ENCODE results near the gene EPB41L4B. TPM values are rescaled to one million over a fixed set of nuclear protein-coding genes. Genes with fewer than 3 reads are reported as not detected.

Gene EPB41L4B
- total and polyA plus RNA-seq, 8 donors, result 36.8 to 122 (median 93.3) TPM

DNA sequence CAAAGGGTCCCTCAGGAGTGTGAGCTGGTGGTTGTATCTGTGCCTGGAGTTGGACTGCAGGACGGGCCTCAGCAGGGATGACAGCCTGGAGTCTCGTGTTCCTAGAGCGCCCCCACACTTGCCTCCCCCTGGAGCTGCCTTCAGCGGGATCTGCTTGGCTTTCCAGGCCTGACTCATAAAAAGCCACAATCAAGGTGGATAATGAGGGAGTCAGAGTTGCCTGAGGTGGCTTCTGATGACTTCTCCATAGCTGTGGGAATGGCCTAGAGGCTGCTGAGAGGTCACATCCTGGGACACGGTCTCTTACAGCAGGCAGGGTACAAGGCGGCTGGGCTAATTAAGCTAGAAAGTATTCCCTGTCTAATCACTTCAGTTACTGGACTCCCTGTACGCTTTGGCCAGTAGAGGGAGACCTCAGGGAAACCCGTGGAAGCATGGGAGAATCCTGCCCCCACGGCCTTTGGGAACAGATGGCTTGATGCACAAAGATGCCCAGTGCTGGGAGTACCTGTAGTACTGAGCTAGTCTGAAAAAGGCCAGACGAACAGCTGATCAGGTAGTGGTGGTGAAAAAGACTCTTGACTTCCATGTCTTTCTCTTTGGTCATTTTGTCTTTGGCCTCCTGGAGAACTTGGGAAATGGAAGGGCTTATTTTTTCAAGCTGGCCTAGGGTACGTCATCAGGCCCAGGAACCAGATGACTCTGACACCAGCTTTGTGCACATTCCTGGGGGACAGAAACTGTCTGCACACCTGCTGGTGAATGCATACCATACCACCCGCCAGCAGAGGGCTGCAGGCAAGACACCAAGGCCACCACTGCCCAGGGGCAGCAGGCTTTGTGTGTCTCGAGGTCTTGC lies 137.7 kb downstream of the EPB41L4B start:
- intact Hi-C loops (cut with DNase I), result no loop called here
- no peaks in the 10 kb centered on the region for H3K36me3 ChIP-seq
- TF ChIP-seq CTCF (IDR thresholded peaks at IDR 0.05), result peak in 1 of 4 donors; percentile 36
- no peaks in the 10 kb centered on the region for H3K9me3 ChIP-seq
- DNase-seq (peak in 4 of 6 donors; percentile 48 to 73 (median 63)), ATAC-seq (peak; percentile 89 to 96 (median 92)), FAIRE-seq (no peak)
- H3K27me3 ChIP-seq, result no peaks in the 10 kb centered on the region
- 58% methylated on average over 13 of the region's 13 CpGs for WGBS, 2 donors
- H3K4me3 ChIP-seq, result no peak overlapping the region
- H3K27ac ChIP-seq, result no peak overlapping the region
- no peaks in the 10 kb centered on the region for H3K4me1 ChIP-seq

GRCh38 chr9:109182550-109182939 lies 138.3 kb downstream of the EPB41L4B start:
- DNase-seq (no peak), FAIRE-seq (no peak), ATAC-seq (no peak)
- WGBS, 2 donors, result 74 to 76% methylated on average over 9 of the region's 9 CpGs
- no peak for TF ChIP-seq CTCF (IDR thresholded peaks at IDR 0.05)
- H3K27ac ChIP-seq, result no peak overlapping the region
- H3K36me3 ChIP-seq, result no peaks in the 10 kb centered on the region
- intact Hi-C loops (cut with DNase I), result no loop called here
- no peak overlapping the region for H3K4me3 ChIP-seq
- no peaks in the 10 kb centered on the region for H3K9me3 ChIP-seq
- H3K4me1 ChIP-seq, result no peaks in the 10 kb centered on the region
- H3K27me3 ChIP-seq, result no peaks in the 10 kb centered on the region

DNA sequence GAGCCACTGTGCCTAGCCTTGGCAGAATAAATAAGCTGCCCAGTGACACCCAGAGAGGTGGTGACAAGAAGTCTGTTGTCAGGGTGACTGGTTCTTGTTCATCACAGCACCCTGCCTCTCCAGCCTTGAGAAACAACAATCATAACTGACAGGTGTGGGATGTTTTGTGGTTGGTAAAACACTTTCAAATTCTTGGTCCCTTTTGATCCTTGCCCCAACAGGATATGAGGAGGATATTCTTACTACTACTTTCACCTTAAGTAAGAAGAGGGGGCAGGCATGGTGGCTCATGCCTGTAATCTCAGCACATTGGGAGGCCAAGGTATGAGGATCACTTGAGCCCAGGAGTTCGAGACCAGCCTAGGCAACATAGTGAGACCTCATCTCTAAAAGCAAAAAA lies 139.6 kb downstream of the EPB41L4B start:
- intact Hi-C loops (cut with DNase I), result no loop called here
- Histone ChIP-seq H3K9me3 (no peaks in the 10 kb centered on the region), H3K4me1 (no peaks in the 10 kb centered on the region), H3K4me3 (no peak overlapping the region), H3K27me3 (no peaks in the 10 kb centered on the region), H3K36me3 (no peaks in the 10 kb centered on the region), H3K27ac (no peak overlapping the region)
- no peak for TF ChIP-seq CTCF (IDR thresholded peaks at IDR 0.05)
- 93 to 100% methylated on average over 1 of the region's 1 CpG for WGBS, 2 donors
- no peak for FAIRE-seq
- DNase-seq, result no peak
- no peak for ATAC-seq

DNA sequence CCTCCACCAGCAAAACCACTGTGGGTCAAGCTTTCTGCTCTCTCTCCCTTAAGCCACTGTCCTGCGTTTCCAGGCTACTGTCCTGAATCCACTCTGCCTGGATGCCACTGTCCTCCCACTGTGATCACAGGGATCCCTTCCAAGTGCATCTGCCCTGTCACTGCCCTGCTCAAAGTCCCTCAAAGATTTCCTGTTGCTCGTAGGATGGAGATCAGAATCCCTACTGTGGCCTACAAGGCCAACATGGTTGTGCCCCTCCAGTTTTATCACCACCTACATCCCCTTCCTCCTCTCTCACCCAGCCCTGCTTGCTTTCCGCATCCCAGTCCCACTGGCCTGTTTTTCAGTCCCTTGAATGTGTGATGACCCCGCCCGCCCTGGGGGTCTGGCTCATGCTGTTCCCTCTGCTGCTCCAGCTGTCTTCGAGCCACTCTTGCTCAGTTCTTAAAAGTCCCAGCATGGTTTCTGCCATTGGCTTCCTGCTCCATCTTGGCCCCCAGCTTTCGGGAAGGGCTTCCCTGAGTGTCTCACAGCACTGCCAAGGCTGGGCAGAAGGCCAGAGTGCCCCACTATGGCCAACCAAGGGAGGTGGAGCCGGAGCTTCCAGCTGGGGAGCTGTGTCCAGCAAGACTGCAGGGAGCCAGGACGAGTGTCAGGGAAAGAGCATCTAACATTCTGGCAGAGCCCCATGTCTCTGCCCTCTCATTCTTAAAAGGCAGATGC lies 140.9 kb downstream of the EPB41L4B start:
- intact Hi-C loops (cut with DNase I), result no loop called here
- no peaks in the 10 kb centered on the region for H3K9me3 ChIP-seq
- no peaks in the 10 kb centered on the region for H3K4me1 ChIP-seq
- TF ChIP-seq CTCF (IDR thresholded peaks at IDR 0.05), result no peak
- H3K36me3 ChIP-seq, result no peaks in the 10 kb centered on the region
- DNase-seq (no peak), ATAC-seq (no peak), FAIRE-seq (no peak)
- no peak overlapping the region for H3K27ac ChIP-seq
- H3K4me3 ChIP-seq, result no peak overlapping the region
- WGBS, 2 donors, result 60 to 66% methylated on average over 9 of the region's 9 CpGs
- no peaks in the 10 kb centered on the region for H3K27me3 ChIP-seq

DNA sequence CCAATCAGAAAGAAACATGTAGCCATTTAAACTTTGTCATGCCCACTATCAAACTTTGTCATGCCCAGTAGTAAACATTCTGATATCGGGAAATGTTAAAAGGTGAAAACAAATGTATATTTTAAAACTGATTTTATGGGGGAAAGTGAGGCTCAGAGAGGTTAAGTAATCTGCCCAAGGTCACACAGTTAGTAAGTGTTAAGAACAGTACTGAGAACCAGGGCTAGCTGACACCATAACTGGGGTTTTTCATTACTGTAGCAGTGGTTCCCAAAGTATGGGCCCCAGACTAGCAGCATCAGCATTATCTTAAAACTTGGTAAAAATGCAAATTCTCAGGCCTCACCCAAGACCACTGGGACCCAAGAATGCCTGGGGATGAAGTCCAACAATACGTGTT lies 143.9 kb downstream of the EPB41L4B start:
- no peaks in the 10 kb centered on the region for H3K36me3 ChIP-seq
- intact Hi-C loops (cut with DNase I), result no loop called here
- no peak overlapping the region for H3K27ac ChIP-seq
- no peaks in the 10 kb centered on the region for H3K27me3 ChIP-seq
- TF ChIP-seq CTCF (IDR thresholded peaks at IDR 0.05), result no peak
- DNase-seq (no peak), FAIRE-seq (no peak), ATAC-seq (no peak)
- H3K4me1 ChIP-seq, result no peaks in the 10 kb centered on the region
- no peaks in the 10 kb centered on the region for H3K9me3 ChIP-seq
- H3K4me3 ChIP-seq, result no peak overlapping the region
- WGBS, 2 donors, result 79 to 91% methylated on average over 2 of the region's 2 CpGs
